HCT116 (cell line): Measurements from ENCODE around the gene GSTM5. TPM values are rescaled to one million over a fixed set of nuclear protein-coding genes. Genes with fewer than 3 reads are reported as not detected.

ENCODE experiments used
- ATAC-seq: fragments of 200-7000 bp; cut with Tn5 transposase; 2 replicates; pipeline ENCODE4 v1.9.1; 2020; ENCODE audit warnings: mild to moderate bottlenecking, moderate library complexity
- BruUV-seq: library from RNA; stranded (reverse); fragments of 400-500 nt; replicated peaks from 2 replicates; lab custom pipeline; 2021; lab: Mats Ljungman, UMichigan
- CTCF ChIA-PET: fragments of 300-600 bp; sonication (Branson Sonifier 250); formaldehyde crosslinking; loops from one replicate; lab custom pipeline; 2021; ENCODE audit warnings: antibody characterized with exemption; lab: Charles Lee
- POLR2A ChIA-PET: fragments of 300-600, 350-600 bp; sonication (Branson Sonifier 250); formaldehyde crosslinking; loops from one replicate; lab custom pipeline; 2021; ENCODE audit warnings: antibody characterized with exemption; lab: Charles Lee
- RAD21 ChIA-PET, 2 experiments: fragments of 300-600 bp; sonication (Branson Sonifier 250); formaldehyde crosslinking; loops; one replicate each; lab custom pipeline; 2023; ENCODE audit warnings: low total read pairs in 2 of 2; ENCODE audit not compliant: uncharacterized antibody in 2 of 2, unreplicated experiment in 2 of 2, low non-redundant PET in 1 of 2; lab: Charles Lee
- DNase-seq: peaks from one replicate; pipeline ENCODE4 v3.0.0-alpha.2; 2010; ENCODE audit warnings: low read depth, low spot score
- H2AFZ ChIP-seq: fragments of 200-600 bp; shearing (Covaris generic), sonication (generic); 2 replicates; pipeline ENCODE4 v1.6.1; 2017; ENCODE audit warnings: low read depth, mixed run types, mixed read lengths, antibody characterized with exemption, low read length; ENCODE audit not compliant: poor library complexity, severe bottlenecking
- H3K27ac ChIP-seq: 2 replicates; pipeline ENCODE4 v1.5.1; 2012; ENCODE audit warnings: low read depth, low read length
- H3K27me3 ChIP-seq: fragments of 200-600 bp; sonication (generic); 2 replicates; pipeline ENCODE4 v1.6.1; 2016; ENCODE audit warnings: mixed run types, low read length, mixed read lengths; ENCODE audit not compliant: insufficient read depth
- H3K36me3 ChIP-seq, 2 experiments: fragments of 200-500 bp in 1 of 2; fragments of 200-600 bp in 1 of 2; sonication (Bioruptor generic) in 1 of 2; sonication (generic) in 1 of 2; 2 replicates each; pipeline versions ENCODE4 v1.5.1 to v1.6.1; 2014 to 2016; ENCODE audit warnings: low read length in 2 of 2, inconsistent platforms in 1 of 2, mixed read lengths in 1 of 2, mixed run types in 1 of 2; ENCODE audit not compliant: insufficient read depth in 2 of 2, control insufficient read depth in 1 of 2
- H3K4me1 ChIP-seq, 2 experiments: fragments of 200-600 bp in 1 of 2; sonication (generic) in 1 of 2; 2 replicates each; pipeline versions ENCODE4 v1.5.1 to v1.6.1; 2012 to 2017; ENCODE audit warnings: low read length in 2 of 2, inconsistent platforms in 1 of 2, mild to moderate bottlenecking in 1 of 2, mixed read lengths in 1 of 2, mixed run types in 1 of 2, moderate library complexity in 1 of 2; ENCODE audit not compliant: insufficient read depth in 2 of 2, control insufficient read depth in 1 of 2
- H3K4me2 ChIP-seq: fragments of 200-600 bp; sonication (generic); 2 replicates; pipeline ENCODE4 v1.6.1; 2017; ENCODE audit warnings: mixed run types, low read length, mixed read lengths
- H3K4me3 ChIP-seq, 2 experiments: fragments of 200-600 bp in 1 of 2; sonication (generic) in 1 of 2; replicated peaks in 1 of 2; 2 replicates each; pipeline ENCODE4 v1.5.1; 2011 to 2016; ENCODE audit warnings: low read length in 2 of 2, control low read depth in 1 of 2, low read depth in 1 of 2, mild to moderate bottlenecking in 1 of 2, mixed read lengths in 1 of 2, mixed run types in 1 of 2
- H3K79me2 ChIP-seq: fragments of 200-600 bp; sonication (generic); 2 replicates; pipeline ENCODE4 v1.6.1; 2017; ENCODE audit warnings: mild to moderate bottlenecking, mixed run types, low read length, moderate library complexity, mixed read lengths; ENCODE audit not compliant: insufficient read depth
- H3K9ac ChIP-seq: fragments of 200-600 bp; sonication (generic); 2 replicates; pipeline ENCODE4 v1.6.1; 2016; ENCODE audit warnings: low read length, mixed read lengths
- H3K9me2 ChIP-seq: fragments of 200-600 bp; sonication (generic), shearing (Covaris generic); 2 replicates; pipeline ENCODE4 v1.6.1; 2017; ENCODE audit warnings: mixed run types, mild to moderate bottlenecking, moderate library complexity; ENCODE audit not compliant: insufficient read depth
- H3K9me3 ChIP-seq, 2 experiments: fragments of 200-500 bp in 1 of 2; fragments of 200-600 bp in 1 of 2; sonication (Bioruptor generic) in 1 of 2; sonication (generic) in 1 of 2; 2 replicates each; pipeline ENCODE4 v1.6.1; 2014 to 2017; ENCODE audit warnings: low read length in 2 of 2, mixed read lengths in 2 of 2, inconsistent platforms in 1 of 2, low read depth in 1 of 2, mild to moderate bottlenecking in 1 of 2, mixed run types in 1 of 2, moderate library complexity in 1 of 2; ENCODE audit not compliant: control insufficient read depth in 1 of 2, insufficient read depth in 1 of 2
- H4K20me1 ChIP-seq: fragments of 200-600 bp; sonication (generic), shearing (Covaris generic); 2 replicates; pipeline ENCODE4 v1.6.1; 2017; ENCODE audit warnings: mixed run types, mild to moderate bottlenecking, moderate library complexity; ENCODE audit not compliant: insufficient read depth
- CEBPB ChIP-seq: IDR thresholded peaks from 2 replicates; pipeline ENCODE4 v1.6.1; 2012; ENCODE audit warnings: low read depth
- CTCF ChIP-seq, 3 experiments: fragments of 200-600 bp in 1 of 3; sonication (generic) in 1 of 3; IDR thresholded peaks in 2 of 3; conservative IDR thresholded peaks in 1 of 3; 2 replicates each; pipeline ENCODE4 v1.5.1; 2012 to 2017; ENCODE audit warnings: low read depth in 2 of 3, low read length in 2 of 3, antibody characterized with exemption in 1 of 3, borderline replicate concordance in 1 of 3, control low read depth in 1 of 3, mild to moderate bottlenecking in 1 of 3, mixed read lengths in 1 of 3, mixed run types in 1 of 3, moderate library complexity in 1 of 3; ENCODE audit not compliant: insufficient read depth in 1 of 3
- EGR1 ChIP-seq: IDR thresholded peaks from 2 replicates; pipeline ENCODE4 v1.6.1; 2012; ENCODE audit warnings: low read depth
- ELF1 ChIP-seq: IDR thresholded peaks from 2 replicates; pipeline ENCODE4 v1.6.1; 2012; ENCODE audit warnings: low read depth, borderline replicate concordance
- EZH2 ChIP-seq: fragments of 200-600 bp; sonication (generic); IDR thresholded peaks from 2 replicates; pipeline ENCODE4 v1.6.1; 2017; ENCODE audit warnings: antibody characterized with exemption, mixed run types
- JUND ChIP-seq: IDR thresholded peaks from 2 replicates; pipeline ENCODE4 v1.6.1; 2012
- POLR2A ChIP-seq: IDR thresholded peaks from 2 replicates; pipeline ENCODE4 v1.7.0; 2011; ENCODE audit warnings: borderline replicate concordance; ENCODE audit not compliant: insufficient read depth, insufficient read length; ENCODE audit errors: extremely low read depth
- RAD21 ChIP-seq: IDR thresholded peaks from 2 replicates; pipeline ENCODE4 v1.6.1; 2012; ENCODE audit warnings: low read depth, mild to moderate bottlenecking
- SP1 ChIP-seq: IDR thresholded peaks from 2 replicates; pipeline ENCODE4 v1.6.1; 2012; ENCODE audit warnings: low read depth
- TCF7L2 ChIP-seq: IDR thresholded peaks from 2 replicates; pipeline ENCODE4 v1.7.0; 2011; ENCODE audit warnings: borderline replicate concordance, inconsistent platforms; ENCODE audit not compliant: insufficient read depth, insufficient read length; ENCODE audit errors: extremely low read depth
- ZFX ChIP-seq: fragments of 450-650 bp; IDR thresholded peaks from 2 replicates; pipeline ENCODE4 v1.6.1; 2017
- intact Hi-C: fragments of 100-400 bp; cut with micrococcal nuclease; formaldehyde crosslinking; loops from 2 replicates; pipeline ENCODE4 v1.10.0; 2022
- total RNA-seq: library from RNA; stranded (reverse); gene quantifications from one replicate; pipeline ENCODE4 v1.2.1, GENCODE V29; 2021; ENCODE audit not compliant: unreplicated experiment
- TF ChIP-seq, protein P1 (sequence below): IDR thresholded peaks from 2 replicates; pipeline ENCODE4 v1.6.1; 2012

The GSTM5 gene
- total RNA-seq, 1 experiment from 2014 or later, result not detected

DNA sequence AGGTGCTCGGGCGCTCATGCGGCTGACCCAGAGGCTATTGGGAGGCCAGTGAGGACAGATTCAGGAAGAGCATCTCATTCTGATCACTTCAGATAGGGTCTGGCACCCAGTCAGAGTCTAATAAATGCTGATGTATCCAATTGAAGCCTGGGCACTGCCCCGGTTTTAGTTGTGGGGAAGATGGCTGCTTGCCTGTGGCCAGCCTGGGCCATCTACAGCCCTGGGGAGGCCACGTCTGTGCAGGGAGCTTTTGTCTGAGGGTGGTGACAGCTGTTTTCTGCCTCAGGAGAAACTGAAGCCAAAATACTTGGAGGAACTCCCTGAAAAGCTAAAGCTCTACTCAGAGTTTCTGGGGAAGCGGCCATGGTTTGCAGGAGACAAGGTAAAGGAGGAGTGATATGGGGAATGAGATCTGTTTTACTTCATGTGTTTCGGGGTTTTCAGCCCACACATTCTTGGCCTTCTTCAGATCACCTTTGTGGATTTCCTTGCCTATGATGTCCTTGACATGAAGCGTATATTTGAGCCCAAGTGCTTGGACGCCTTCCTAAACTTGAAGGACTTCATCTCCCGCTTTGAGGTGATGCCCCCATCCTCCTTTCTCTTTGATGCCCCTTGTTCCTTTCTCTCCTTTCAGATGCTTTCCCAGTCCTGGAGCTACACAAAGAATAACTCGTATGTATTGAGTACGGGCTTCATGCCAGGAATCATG lies 2.8 kb downstream of the GSTM5 start:
- Histone ChIP-seq H3K9me2 (no peaks in the 10 kb centered on the region), H3K79me2 (no peaks in the 10 kb centered on the region), H3K9ac (no peak overlapping the region), H3K9me3 (no peaks in the 10 kb centered on the region), H3K27me3 (no peaks in the 10 kb centered on the region), H3K27ac (no peak overlapping the region), H3K4me3 (no peak overlapping the region), H4K20me1 (no peaks in the 10 kb centered on the region), H3K4me1 (peaks cover 0 to 13% of the 10 kb centered on the region in 2 experiments; a peak in 2 of 4 replicates), H2AFZ (no peak overlapping the region), H3K4me2 (no peak overlapping the region), H3K36me3 (no peaks in the 10 kb centered on the region)
- ChIA-PET RAD21 (no interaction called here), POLR2A (no interaction called here), CTCF (no interaction called here)
- no TSS peak for BruUV-seq
- DNase-seq (no peak), ATAC-seq (no peak)
- intact Hi-C loops, result loop anchor here (5.0 kb wide), 1 partner anchor 267 kb away; the partner anchor contains the start of gene AHCYL1
- TF ChIP-seq RAD21 (no peak), TCF7L2 (no peak), POLR2A (no peak), SP1 (no peak), EGR1 (no peak), ZFX (no peak), JUND (no peak), EZH2 (no peak), ELF1 (no peak), CTCF (IDR thresholded peaks at IDR 0.05 in 2 of 3, conservative IDR thresholded peaks at IDR 0.05 in 1 of 3; ENCODE audit: borderline replicate concordance in 1 of 3, insufficient read depth in 1 of 3, low read depth in 2 of 3, low read length in 2 of 3) (no peak), CEBPB (no peak)
- TF ChIP-seq, protein P1, sequence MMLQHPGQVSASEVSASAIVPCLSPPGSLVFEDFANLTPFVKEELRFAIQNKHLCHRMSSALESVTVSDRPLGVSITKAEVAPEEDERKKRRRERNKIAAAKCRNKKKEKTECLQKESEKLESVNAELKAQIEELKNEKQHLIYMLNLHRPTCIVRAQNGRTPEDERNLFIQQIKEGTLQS, result no peak
